ENCODE results near the gene BAIAP2L1. TPM values are rescaled to one million over a fixed set of nuclear protein-coding genes. Genes with fewer than 3 reads are reported as not detected.

Gene BAIAP2L1
- total RNA-seq, 1 donor from 2014 or later, result 35.1 TPM

GRCh38 chr7:98242934-98243333 lies 158.0 kb downstream of the BAIAP2L1 start:
- Histone ChIP-seq H4K20me1 (ENCODE audit: low read depth) (no peaks in the 10 kb centered on the region), H3K27me3 (no peaks in the 10 kb centered on the region), H3K4me1 (peaks cover 6% of the 10 kb centered on the region), H3K9ac (no peak overlapping the region), H3K36me3 (no peaks in the 10 kb centered on the region), H3K27ac (no peak overlapping the region), H3K4me2 (no peak overlapping the region), H3K9me3 (ENCODE audit: low read depth) (no peaks in the 10 kb centered on the region), H3F3A (ENCODE audit: low read depth) (no peaks in the 10 kb centered on the region), H3K4me3 (no peak overlapping the region), H3K79me2 (ENCODE audit: low read depth) (no peaks in the 10 kb centered on the region), H2AFZ (replicated peaks) (no peak overlapping the region)
- H3K4me1 Mint-ChIP-seq, result no peaks in the 10 kb centered on the region
- H3K36me3 Mint-ChIP-seq, result peaks cover 2% of the 10 kb centered on the region
- TF ChIP-seq EZH2 (IDR thresholded peaks at IDR 0.05), result no peak
- no peak for TF ChIP-seq CTCF (IDR thresholded peaks at IDR 0.05)
- TF ChIP-seq EZH2phosphoT487 (IDR thresholded peaks at IDR 0.05), result no peak
- no peak overlapping the region for H3K4me3 Mint-ChIP-seq
- no peak for DNase-seq (ENCODE audit: low spot score)
- H3K9me3 Mint-ChIP-seq, result no peaks in the 10 kb centered on the region
- H3K27ac Mint-ChIP-seq, result no peak overlapping the region
- H3K27me3 Mint-ChIP-seq (ENCODE audit: insufficient read depth, low read depth), result no peaks in the 10 kb centered on the region

GRCh38 chr7:98242342-98242741 lies 158.5 kb downstream of the BAIAP2L1 start:
- DNase-seq (ENCODE audit: low spot score), result no peak
- no peak overlapping the region for H3K4me2 ChIP-seq
- H2AFZ ChIP-seq (replicated peaks), result no peak overlapping the region
- Mint-ChIP-seq H3K27me3 (ENCODE audit: insufficient read depth, low read depth) (no peaks in the 10 kb centered on the region), H3K9me3 (no peaks in the 10 kb centered on the region), H3K36me3 (peaks cover 2% of the 10 kb centered on the region), H3K4me3 (no peak overlapping the region), H3K4me1 (no peaks in the 10 kb centered on the region), H3K27ac (no peak overlapping the region)
- no peaks in the 10 kb centered on the region for H3K79me2 ChIP-seq (ENCODE audit: low read depth)
- H3K4me1 ChIP-seq, result peaks cover 6% of the 10 kb centered on the region
- TF ChIP-seq CTCF (IDR thresholded peaks at IDR 0.05) (no peak), EZH2phosphoT487 (IDR thresholded peaks at IDR 0.05) (no peak), EZH2 (IDR thresholded peaks at IDR 0.05) (no peak)
- no peak overlapping the region for H3K4me3 ChIP-seq
- H3K9me3 ChIP-seq (ENCODE audit: low read depth), result no peaks in the 10 kb centered on the region
- no peaks in the 10 kb centered on the region for H3F3A ChIP-seq (ENCODE audit: low read depth)
- no peak overlapping the region for H3K27ac ChIP-seq
- H4K20me1 ChIP-seq (ENCODE audit: low read depth), result no peaks in the 10 kb centered on the region
- H3K36me3 ChIP-seq, result no peaks in the 10 kb centered on the region
- no peaks in the 10 kb centered on the region for H3K27me3 ChIP-seq
- H3K9ac ChIP-seq, result no peak overlapping the region

GRCh38 chr7:98241674-98242241 lies 159.1 kb downstream of the BAIAP2L1 start:
- Histone ChIP-seq H3K79me2 (ENCODE audit: low read depth) (no peaks in the 10 kb centered on the region), H3K9ac (no peak overlapping the region), H3K36me3 (no peaks in the 10 kb centered on the region), H3K4me2 (no peak overlapping the region), H2AFZ (replicated peaks) (no peak overlapping the region), H3K4me1 (peaks cover 6% of the 10 kb centered on the region), H3K9me3 (ENCODE audit: low read depth) (no peaks in the 10 kb centered on the region), H3K27me3 (no peaks in the 10 kb centered on the region), H3K27ac (no peak overlapping the region), H3K4me3 (no peak overlapping the region), H4K20me1 (ENCODE audit: low read depth) (no peaks in the 10 kb centered on the region), H3F3A (ENCODE audit: low read depth) (no peaks in the 10 kb centered on the region)
- Mint-ChIP-seq H3K27me3 (ENCODE audit: insufficient read depth, low read depth) (no peaks in the 10 kb centered on the region), H3K27ac (no peak overlapping the region), H3K4me1 (no peaks in the 10 kb centered on the region), H3K36me3 (peaks cover 2% of the 10 kb centered on the region), H3K4me3 (no peak overlapping the region), H3K9me3 (no peaks in the 10 kb centered on the region)
- TF ChIP-seq EZH2phosphoT487 (IDR thresholded peaks at IDR 0.05), result no peak
- TF ChIP-seq CTCF (IDR thresholded peaks at IDR 0.05), result no peak
- no peak for TF ChIP-seq EZH2 (IDR thresholded peaks at IDR 0.05)
- DNase-seq (ENCODE audit: low spot score), result no peak

Other genes with a start within 250 kb of the BAIAP2L1 start
- gene BHLHA15, start 189.7 kb downstream of the BAIAP2L1 start, total RNA-seq (ENCODE audit: low replicate concordance), result 0.69 and 4.8 TPM in 2 replicates
- 10.8 and 27.8 TPM in 2 replicates for gene TECPR1, start 148.9 kb downstream of the BAIAP2L1 start, total RNA-seq (ENCODE audit: low replicate concordance)
- gene BRI3, start 119.4 kb downstream of the BAIAP2L1 start, total RNA-seq (ENCODE audit: low replicate concordance), result 22.2 and 26.4 TPM in 2 replicates
- 5.6 and 10.5 TPM in 2 replicates for gene NPTX2, start 216.2 kb upstream of the BAIAP2L1 start, total RNA-seq (ENCODE audit: low replicate concordance)